ENCODE measurements around the gene RNASET2.

Gene RNASET2

GRCh38 chr6:166956444-166957086 is at the start of gene RNASET2:
Gene RNASET2, minus strand, starts transcription at chr6:166956550. Its CDS starts 368 bp downstream, at chr6:166956182.
- DNase-seq = peak; percentile 91 to 97

- no peak for DNase-seq
Measured at GRCh38 chr6:167005350-167006159, 49.2 kb upstream of the RNASET2 start.

- DNase-seq = no peak
Measured at GRCh38 chr6:167000759-167001158, 44.4 kb upstream of the RNASET2 start.

GRCh38 chr6:166999884-167000253 is 43.5 kb upstream of the RNASET2 start:
- DNase-seq = no peak

GRCh38 chr6:166999145-166999883 is 43.0 kb upstream of the RNASET2 start, which contains the start of gene CEP43:
Gene CEP43, plus strand, starts transcription at chr6:166999397. Its CDS starts 16 bp downstream, at chr6:166999413.
- DNase-seq = peak; percentile 91 to 94

GRCh38 chr6:166998256-166999144 is 42.1 kb upstream of the RNASET2 start:
- peak in 1 of 2 donors; percentile 2 for DNase-seq

GRCh38 chr6:166997768-166998255 is 41.5 kb upstream of the RNASET2 start:
- peak; percentile 31 to 45 for DNase-seq

- no peak for DNase-seq
Measured at GRCh38 chr6:166997348-166997747, 41.0 kb upstream of the RNASET2 start.

- DNase-seq = no peak
Measured at GRCh38 chr6:166996406-166996805, 40.1 kb upstream of the RNASET2 start.

GRCh38 chr6:166989427-166990032 is 33.2 kb upstream of the RNASET2 start:
- peak in 1 of 2 donors; percentile 67 for DNase-seq

GRCh38 chr6:166988674-166989201 is 32.4 kb upstream of the RNASET2 start:
- no peak for DNase-seq

- peak in 1 of 2 donors; percentile 9 for DNase-seq
Measured at GRCh38 chr6:166987930-166988329, 31.6 kb upstream of the RNASET2 start.

- DNase-seq = no peak
Measured at GRCh38 chr6:166987448-166987847, 31.1 kb upstream of the RNASET2 start.

- DNase-seq = no peak
Measured at GRCh38 chr6:166980738-166981137, 24.4 kb upstream of the RNASET2 start.

- no peak for DNase-seq
Measured at GRCh38 chr6:166977621-166978525, 21.5 kb upstream of the RNASET2 start.

GRCh38 chr6:166976636-166977035 is 20.3 kb upstream of the RNASET2 start:
- DNase-seq = no peak

- no peak for DNase-seq
Measured at GRCh38 chr6:166972101-166972500, 15.8 kb upstream of the RNASET2 start.

GRCh38 chr6:166971271-166971670 is 14.9 kb upstream of the RNASET2 start:
- no peak for DNase-seq

- DNase-seq = no peak
Measured at GRCh38 chr6:166970776-166971175, 14.4 kb upstream of the RNASET2 start.

GRCh38 chr6:166970091-166970490 is 13.7 kb upstream of the RNASET2 start:
- DNase-seq = no peak
